GM21528 (cell line): Measurements from ENCODE around the gene OR56A1.

Experiments used
- ATAC-seq: cut with Tn5 transposase; IDR thresholded peaks from one replicate; pipeline ENCODE4 v1.9.1; 2021; ENCODE audit warnings: mild to moderate bottlenecking, moderate library complexity; ENCODE audit not compliant: unreplicated experiment, low FRiP score

OR56A1 gene

DNA sequence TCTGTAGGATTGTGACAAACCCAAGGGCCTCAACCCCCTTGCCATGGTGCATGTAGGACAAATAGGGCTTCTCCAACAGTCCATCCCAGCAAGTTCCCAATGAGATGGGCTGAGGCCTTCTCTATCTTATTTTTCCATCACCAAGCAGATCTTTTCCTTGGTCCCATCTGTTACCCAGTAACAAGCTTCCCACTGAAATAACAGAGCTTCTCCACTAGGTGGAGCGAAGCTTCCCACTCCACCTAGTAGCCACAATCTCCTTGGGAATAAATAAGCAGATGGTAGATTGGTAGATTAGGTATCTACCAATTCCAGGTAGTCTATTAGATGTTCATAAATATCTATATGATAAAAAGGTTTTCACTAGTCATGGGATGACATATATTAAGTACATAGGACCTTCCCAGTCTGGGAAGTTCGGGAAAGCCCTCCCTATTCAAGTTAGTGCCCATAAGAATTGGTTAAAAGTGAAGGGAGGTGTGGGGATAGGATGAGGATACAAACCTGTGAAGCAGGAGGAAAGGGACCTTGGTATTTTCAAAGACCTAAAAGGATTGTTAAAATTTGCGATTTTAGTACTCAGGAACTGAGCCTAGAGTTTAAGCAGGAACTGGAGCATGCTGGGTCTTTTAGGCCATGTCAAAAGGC lies 37.8 kb downstream of the OR56A1 start:
- ATAC-seq: no peak

DNA sequence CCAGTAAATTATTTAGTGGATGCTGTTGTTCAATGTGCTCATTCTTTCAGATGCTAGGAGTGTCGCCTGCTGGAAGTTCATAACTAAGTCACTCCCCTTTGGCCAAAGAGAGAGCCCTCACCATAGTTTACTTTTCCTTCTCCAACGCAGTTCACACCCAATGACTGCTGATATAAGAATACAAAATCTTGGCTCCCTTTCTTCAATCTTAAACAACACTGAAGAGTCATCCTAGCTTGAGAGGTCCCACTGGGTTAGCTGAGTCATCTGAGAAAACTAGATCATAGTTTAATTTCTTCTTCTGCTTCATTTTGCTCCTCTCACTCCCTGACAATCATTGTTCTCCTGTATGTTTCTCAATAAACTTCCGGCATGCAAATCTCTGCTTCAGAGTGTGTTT lies 38.4 kb downstream of the OR56A1 start:
- no peak for ATAC-seq

DNA sequence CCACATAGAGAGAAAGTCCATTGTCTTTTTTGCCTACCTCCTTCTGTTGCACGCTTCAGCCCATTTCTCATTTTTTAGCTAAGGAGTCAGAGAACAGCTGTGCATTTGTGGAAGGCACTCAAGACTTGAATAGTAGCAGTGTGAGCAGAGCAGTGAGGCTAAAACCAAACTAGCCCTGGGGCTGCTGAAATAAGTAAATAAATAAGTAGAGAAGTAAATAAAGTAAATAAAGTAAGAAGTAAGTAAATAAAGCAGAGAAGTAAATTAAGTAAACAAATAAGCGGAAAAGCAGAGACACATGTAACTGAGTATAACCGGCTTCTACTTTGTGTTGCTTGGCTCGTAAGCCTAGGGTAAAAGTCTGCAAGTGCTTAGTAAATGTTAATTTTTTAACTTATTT lies 41.4 kb downstream of the OR56A1 start:
- no peak for ATAC-seq

DNA sequence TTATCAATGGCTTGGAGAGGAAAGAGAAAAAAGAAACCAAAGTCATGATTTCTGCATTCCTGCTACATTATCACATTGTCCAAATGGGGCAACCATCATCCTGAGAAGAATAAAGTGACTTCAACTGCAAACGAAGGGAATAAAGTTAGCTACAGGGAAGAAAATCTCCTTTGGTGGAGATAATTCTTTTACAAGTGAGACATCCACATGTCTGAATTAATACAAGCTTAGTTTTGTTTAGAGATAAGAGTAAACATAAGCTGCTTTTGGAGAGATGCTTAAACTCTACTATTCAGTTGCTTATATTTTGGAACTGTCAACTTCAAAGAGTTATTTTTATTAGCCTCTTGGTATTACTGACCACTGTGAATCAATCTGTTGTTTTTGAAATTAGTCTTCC lies 43.7 kb downstream of the OR56A1 start, which contains the start of gene OR52L1:
TSS of gene OR52L1 (minus strand) at position 101 of the 400 bp plus-strand sequence. CDS start at position 46, 55 bp downstream.
- ATAC-seq: no peak

DNA sequence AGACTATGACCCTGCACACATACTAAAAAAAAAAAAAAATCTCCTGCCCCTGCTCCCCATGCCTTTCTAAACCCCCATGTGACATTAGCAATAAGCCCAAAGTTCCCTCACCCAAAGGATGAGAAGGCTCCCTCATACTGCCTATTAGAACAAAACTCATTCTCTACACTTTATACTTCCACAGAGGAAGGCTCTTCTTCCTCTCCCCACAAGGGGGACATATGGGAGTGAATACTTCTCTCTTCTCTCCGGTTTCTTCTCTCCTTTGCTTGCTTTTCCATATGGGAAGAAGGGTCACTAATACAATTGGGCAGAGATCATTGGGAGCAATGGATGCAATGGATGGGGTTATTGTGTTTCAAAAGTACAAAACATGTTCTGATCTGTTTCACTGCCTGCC lies 47.1 kb downstream of the OR56A1 start:
- no peak for ATAC-seq

DNA sequence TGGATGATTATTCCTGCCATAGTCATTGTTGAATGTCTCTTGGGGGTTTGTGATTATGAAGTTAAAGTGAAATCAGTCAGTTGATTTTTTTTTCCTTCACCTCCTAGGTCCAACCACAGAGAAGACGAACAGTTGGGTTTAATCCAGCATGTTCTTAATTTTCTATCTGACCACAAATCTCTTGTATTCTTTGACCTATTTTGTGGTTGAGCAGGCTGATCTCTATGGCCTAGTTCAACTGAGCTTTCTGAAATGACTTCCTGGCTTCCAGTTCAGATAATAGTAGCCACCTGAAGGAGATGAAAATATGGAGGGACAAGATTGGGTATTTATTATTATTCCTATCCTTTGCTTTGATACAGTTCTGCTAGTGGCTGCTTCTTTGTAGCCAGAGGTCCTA lies 57.0 kb downstream of the OR56A1 start:
- ATAC-seq: no peak
